ENCODE results near the gene CDHR3. TPM values are rescaled to one million over a fixed set of nuclear protein-coding genes. Genes with fewer than 3 reads are reported as not detected.

The CDHR3 gene
- total and polyA plus RNA-seq, 9 of the 15 experiments (the other 6 are each of a cell fraction or from before 2014, with no cell fraction given) = 0.03 to 0.66 (median 0.24) TPM; not detected in 1

- TF ChIP-seq PKNOX1 (IDR thresholded peaks at IDR 0.05) (peak; percentile 67), ZBTB34 (CRISPR knock-in tag; IDR thresholded peaks at IDR 0.05) (no peak), ARID1B (IDR thresholded peaks at IDR 0.05) (peak; percentile 17), ZNF175 (CRISPR knock-in tag; IDR thresholded peaks at IDR 0.05; ENCODE audit: low read depth) (0 out of 2 replicates have a peak, but pooled peaks have one; percentile 30), TFAP4 (CRISPR knock-in tag; IDR thresholded peaks at IDR 0.05; ENCODE audit: borderline replicate concordance) (peak; percentile 75; the same call in 1 of the 2 replicates), NR2C2 (CRISPR knock-in tag; IDR thresholded peaks at IDR 0.05) (0 out of 2 replicates have a peak, but pooled peaks have one; percentile 45), NR2C2 (tag; IDR thresholded peaks at IDR 0.05) (no peak), RERE (CRISPR knock-in tag; IDR thresholded peaks at IDR 0.05; ENCODE audit: borderline replicate concordance) (no peak), MNT (conservative IDR thresholded peaks at IDR 0.05) (peak in 1 of 2 experiments; percentile 65; a peak in 2 of 4 replicates), STAT6 (CRISPR knock-in tag; IDR thresholded peaks at IDR 0.05) (0 out of 2 replicates have a peak, but pooled peaks have one; percentile 29)
Measured at GRCh38 chr7:106009503-106010226, 46.6 kb downstream of the CDHR3 start (continued).

Data from K562 (cell line).